ENCODE measurements around the gene MARS1.
"Not testable (repeated sequence)": the region's sequence is repeated elsewhere in the genome, so short reads cannot be mapped to it uniquely, and the experiment has no call there.

The MARS1 gene

DNA sequence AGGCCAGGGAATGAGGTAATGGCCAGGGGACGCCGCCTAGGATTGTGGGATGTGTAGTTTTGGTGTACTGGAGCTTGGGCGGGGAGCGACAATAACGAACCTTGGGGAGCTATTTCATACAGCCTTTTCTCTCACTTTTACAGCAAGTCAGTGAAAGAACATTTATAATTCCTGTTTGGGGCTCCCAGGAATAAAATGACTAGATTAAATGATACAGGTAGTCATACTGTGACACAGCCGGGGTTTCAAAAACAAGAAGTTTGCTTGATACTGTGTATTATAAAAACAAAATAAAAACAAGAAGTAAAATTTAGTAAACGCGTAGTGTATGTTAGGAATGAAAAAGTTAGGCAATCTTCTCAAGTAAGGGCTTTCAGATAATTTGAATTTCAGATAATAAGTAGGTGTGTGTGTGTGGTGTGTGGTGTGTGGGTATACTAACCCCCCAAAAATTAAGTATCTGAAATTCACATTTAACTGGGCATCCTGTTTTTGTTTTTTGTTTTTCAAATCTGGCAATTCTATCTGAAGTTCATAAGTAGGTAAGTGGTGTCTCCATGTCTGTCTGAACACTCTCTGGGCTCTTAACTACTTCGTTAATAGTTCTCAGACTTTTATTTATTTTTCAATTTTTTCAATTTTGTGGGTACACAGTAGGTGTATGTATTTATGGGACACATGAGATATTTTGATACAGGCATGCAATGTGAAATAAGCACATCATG, 59.6 kb downstream of the MARS1 start:
- DNase-seq (ENCODE audit: extremely low read depth in 1 of 2, low read depth in 1 of 2) = no peak

GRCh38 chr12:57548013-57548315, 60.1 kb downstream of the MARS1 start:
- no peak for DNase-seq (ENCODE audit: extremely low read depth in 1 of 2, low read depth in 1 of 2)

- DNase-seq (ENCODE audit: extremely low read depth in 1 of 2, low read depth in 1 of 2) = no peak
Observed at GRCh38 chr12:57548488-57548887, 60.6 kb downstream of the MARS1 start.

GRCh38 chr12:57549203-57549908, 61.5 kb downstream of the MARS1 start:
- no peak for DNase-seq (ENCODE audit: extremely low read depth in 1 of 2, low read depth in 1 of 2)

- DNase-seq (ENCODE audit: extremely low read depth in 1 of 2, low read depth in 1 of 2) = peak in 1 of 2 donors; percentile 34
Observed at GRCh38 chr12:57549909-57550640, 62.2 kb downstream of the MARS1 start, which contains the start of gene KIF5A. TSS of gene KIF5A (plus strand) at chr12:57550044. CDS start at chr12:57550272, 228 bp downstream.

GRCh38 chr12:57550641-57551549, 63.0 kb downstream of the MARS1 start:
- no peak for DNase-seq (ENCODE audit: extremely low read depth in 1 of 2, low read depth in 1 of 2)

GRCh38 chr12:57551637-57552305, 63.9 kb downstream of the MARS1 start:
- no peak for DNase-seq (ENCODE audit: extremely low read depth in 1 of 2, low read depth in 1 of 2)

DNA sequence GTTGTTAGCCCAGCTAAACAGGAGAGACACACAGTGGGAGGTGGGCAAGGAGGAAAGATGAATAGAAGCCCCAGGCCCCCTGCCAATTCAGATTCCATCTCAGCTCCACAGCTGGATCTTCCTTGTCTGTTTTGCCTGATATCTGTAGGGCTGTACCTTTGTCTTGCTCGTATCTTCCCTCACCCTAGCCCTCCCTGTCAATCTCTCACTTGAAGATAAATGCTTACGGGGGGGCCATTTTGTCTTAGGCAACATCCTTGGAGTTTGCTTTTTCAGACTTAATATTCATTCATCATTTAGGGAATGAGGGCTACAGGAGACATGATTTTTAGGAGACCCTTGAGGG, 64.4 kb downstream of the MARS1 start:
- no peak for DNase-seq (ENCODE audit: extremely low read depth in 1 of 2, low read depth in 1 of 2)

DNA sequence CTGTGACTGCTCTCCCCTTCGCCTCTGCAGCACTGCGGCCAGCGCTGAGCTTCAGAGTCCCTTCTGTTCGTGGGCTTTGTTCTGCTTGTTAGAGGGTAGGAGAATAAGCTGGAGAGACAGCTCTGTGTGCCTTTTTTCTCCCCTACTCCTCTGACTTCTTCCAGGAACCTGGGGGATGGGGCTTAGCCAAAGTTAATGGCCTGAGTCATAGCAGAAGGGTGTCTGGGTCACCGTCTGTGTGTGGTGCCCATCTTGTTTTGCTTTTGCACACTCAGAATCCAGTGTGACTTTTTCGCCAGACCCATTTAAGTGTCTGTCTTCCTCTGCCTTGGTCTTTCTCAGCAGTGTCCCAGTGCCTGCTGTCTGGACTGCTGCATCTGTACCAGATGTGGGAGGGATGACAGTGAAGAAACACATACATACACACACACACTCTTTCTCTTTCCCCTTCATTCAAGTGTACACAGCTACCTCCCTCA, 65.0 kb downstream of the MARS1 start:
- no peak for DNase-seq (ENCODE audit: extremely low read depth in 1 of 2, low read depth in 1 of 2)

GRCh38 chr12:57553343-57554202, 65.7 kb downstream of the MARS1 start:
- no peak for DNase-seq (ENCODE audit: extremely low read depth in 1 of 2, low read depth in 1 of 2)

DNA sequence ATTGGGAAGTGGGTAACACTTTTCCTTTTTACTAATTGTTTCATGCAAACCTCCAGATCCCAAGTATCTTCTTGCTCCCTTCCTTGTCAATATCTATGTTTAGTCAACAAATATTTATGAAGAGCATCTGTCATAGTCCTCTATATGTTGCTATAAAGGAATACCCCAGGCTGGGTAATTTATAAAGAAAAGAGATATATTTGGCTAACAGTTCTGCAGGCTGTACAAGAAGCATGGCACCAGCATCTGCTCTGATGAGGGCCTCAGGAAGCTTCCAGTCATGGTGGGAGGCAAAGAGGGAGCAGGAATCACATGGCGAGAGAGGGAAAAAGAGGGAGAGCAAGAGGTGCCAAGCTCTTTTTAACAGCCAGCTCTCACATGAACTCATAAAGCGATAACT, 66.6 kb downstream of the MARS1 start:
- DNase-seq (ENCODE audit: extremely low read depth in 1 of 2, low read depth in 1 of 2) = no peak

DNA sequence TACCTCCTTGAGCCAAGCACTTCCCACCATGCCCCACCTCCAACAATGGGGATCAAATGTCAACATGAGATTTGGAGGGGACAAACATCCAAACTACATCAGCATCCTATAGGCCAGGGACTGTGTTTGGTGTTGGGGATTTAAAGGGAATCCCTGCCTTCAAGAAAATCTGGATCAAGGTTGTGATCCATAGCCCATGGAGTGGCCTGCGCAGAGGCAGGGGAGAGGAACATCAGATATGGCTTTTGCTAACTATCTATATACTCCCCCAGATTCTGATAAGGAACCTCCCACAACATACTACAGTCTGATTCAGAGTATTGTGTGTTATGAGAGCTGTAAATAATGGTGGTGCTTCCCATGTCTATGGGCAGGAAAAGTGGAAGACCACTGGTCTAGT, 67.0 kb downstream of the MARS1 start:
- DNase-seq (ENCODE audit: extremely low read depth in 1 of 2, low read depth in 1 of 2) = no peak

- no peak for DNase-seq (ENCODE audit: extremely low read depth in 1 of 2, low read depth in 1 of 2)
Observed at GRCh38 chr12:57558864-57559263, 71.0 kb downstream of the MARS1 start.

DNA sequence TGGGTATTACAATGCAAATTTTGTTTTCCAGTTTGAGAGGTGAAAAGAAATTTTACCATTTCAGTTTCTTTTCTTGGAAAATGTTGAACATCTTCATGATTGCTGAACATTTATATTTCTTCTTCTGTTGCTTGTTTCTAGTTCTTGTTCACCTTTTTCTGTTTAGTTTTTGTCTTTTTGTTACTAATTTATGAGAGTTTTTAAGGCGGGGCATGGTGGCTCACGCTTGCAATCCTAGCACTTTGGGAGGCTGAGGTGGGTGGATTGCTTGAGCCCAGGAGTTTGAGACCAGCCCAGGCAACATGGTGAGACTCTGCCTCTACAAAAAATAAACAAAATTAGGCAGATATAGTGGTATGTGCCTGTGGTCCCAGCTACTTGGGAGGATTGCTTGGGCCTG, 72.6 kb downstream of the MARS1 start:
- no peak for DNase-seq (ENCODE audit: extremely low read depth in 1 of 2, low read depth in 1 of 2)

GRCh38 chr12:57561117-57561516, 73.2 kb downstream of the MARS1 start:
- DNase-seq (ENCODE audit: extremely low read depth in 1 of 2, low read depth in 1 of 2) = not testable (repeated sequence)

- no peak for DNase-seq (ENCODE audit: extremely low read depth in 1 of 2, low read depth in 1 of 2)
Observed at GRCh38 chr12:57563358-57563757, 75.5 kb downstream of the MARS1 start.

DNA sequence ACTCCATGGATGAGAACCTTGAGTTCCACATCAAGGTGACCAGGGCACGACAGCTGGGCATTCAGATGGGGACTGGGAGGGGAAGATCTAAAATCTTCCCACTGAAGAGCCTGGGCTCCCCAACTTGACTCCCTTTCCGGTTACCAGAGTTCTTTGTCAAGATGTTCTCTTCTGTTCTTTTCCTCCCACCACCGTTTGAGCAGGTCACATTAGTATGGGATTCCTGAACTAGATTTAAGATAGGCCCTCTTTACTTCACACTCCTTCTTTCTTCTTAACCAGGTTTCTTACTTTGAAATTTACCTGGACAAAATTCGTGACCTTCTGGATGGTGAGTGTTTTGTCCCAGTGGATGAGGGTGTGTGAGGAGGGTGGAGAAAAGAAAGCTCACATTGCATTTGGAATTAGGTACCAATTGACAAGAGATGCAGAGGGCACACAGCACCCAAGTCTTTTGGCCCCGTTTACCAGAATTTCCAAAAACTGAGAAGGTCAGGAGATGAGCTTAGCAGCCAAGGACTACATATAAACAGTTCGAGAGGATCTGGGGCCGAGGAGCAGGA, 76.4 kb downstream of the MARS1 start:
- no peak for DNase-seq (ENCODE audit: extremely low read depth in 1 of 2, low read depth in 1 of 2)
